Heart left ventricle (tissue), 16 donors: ENCODE results near the gene POLD4. TPM values are rescaled to one million over a fixed set of nuclear protein-coding genes. Genes with fewer than 3 reads are reported as not detected.
A peak's percentile ranks its signal among the peaks of the same experiment; 100 is the strongest.

Source experiments
- ATAC-seq, 4 donors: fragments of 200-7000 bp; cut with Tn5 transposase; one replicate each; pipeline ENCODE4 v1.9.1; 2020 to 2022; ENCODE audit warnings: moderate library complexity in 4 of 4, mild to moderate bottlenecking in 3 of 4, moderate number of reproducible peaks in 1 of 4
- DNase-seq, 5 donors: peaks; one replicate each; pipeline ENCODE4 v3.0.0-alpha.2; 2020
- H3K27ac ChIP-seq, 12 donors: fragments of 200-600 bp; sonication (generic) in 4 of 12; one replicate each; pipeline versions ENCODE4 v1.5.0 to v1.8.0; 2016 to 2022; ENCODE audit warnings: mild to moderate bottlenecking in 2 of 12
- H3K27me3 ChIP-seq, 9 donors: fragments of 200-600 bp; sonication (generic) in 2 of 9; one replicate each; pipeline versions ENCODE4 v1.5.1 to v1.8.0; 2016 to 2022; ENCODE audit warnings: mild to moderate bottlenecking in 3 of 9
- H3K36me3 ChIP-seq, 9 donors: fragments of 200-600 bp; sonication (generic) in 2 of 9; one replicate each; pipeline versions ENCODE4 v1.5.0 to v1.8.0; 2018 to 2022; ENCODE audit warnings: mild to moderate bottlenecking in 2 of 9
- H3K4me1 ChIP-seq, 12 donors: fragments of 200-600 bp; sonication (generic) in 4 of 12; one replicate each; pipeline versions ENCODE4 v1.5.0 to v1.8.0; 2016 to 2022; ENCODE audit warnings: mild to moderate bottlenecking in 3 of 12
- H3K4me3 ChIP-seq, 12 donors: fragments of 200-600 bp; sonication (generic) in 4 of 12; one replicate each; pipeline versions ENCODE4 v1.5.0 to v1.8.0; 2017 to 2022; ENCODE audit warnings: mild to moderate bottlenecking in 9 of 12, moderate library complexity in 4 of 12
- H3K9me3 ChIP-seq, 12 donors: fragments of 200-600 bp; sonication (generic) in 4 of 12; one replicate each; pipeline versions ENCODE4 v1.5.0 to v1.8.0; 2016 to 2022; ENCODE audit warnings: mild to moderate bottlenecking in 1 of 12
- CTCF ChIP-seq, 12 donors: fragments of 200-600 bp; sonication (generic) in 4 of 12; IDR thresholded peaks; one replicate each; pipeline versions ENCODE4 v1.5.0 to v1.8.0; 2018 to 2022; ENCODE audit warnings: antibody characterized with exemption in 12 of 12, mild to moderate bottlenecking in 5 of 12
- POLR2A ChIP-seq, 2 donors: fragments of 450-650 bp; IDR thresholded peaks; one replicate each; pipeline ENCODE4 v1.6.1; 2017; ENCODE audit warnings: antibody characterized with exemption in 2 of 2, mild to moderate bottlenecking in 2 of 2, moderate library complexity in 2 of 2
- WGBS, 4 donors: extraction: QIAGEN DNeasy Blood & Tissue Kit in 2 of 4; methylation state at CpG; one replicate each; pipeline versions ENCODE4 v1.1.5 to v1.1.7; 2013 to 2018; 5-methylcytosine and 5-hydroxymethylcytosine counted together
- intact Hi-C, 10 donors: fragments of 100-400 bp; cut with DNase I; formaldehyde crosslinking; loops; one replicate each; pipeline versions ENCODE4 v1.11.1 to v1.14.2; 2022
- polyA plus RNA-seq, 2 donors: library from polyadenylated mRNA; stranded (reverse); fragments of 200-250 nt; gene quantifications; one replicate each; pipeline ENCODE4 v1.2.3, GENCODE V29; 2013
- total RNA-seq, 9 donors: library from RNA; depleted of rRNA in 2 of 9; stranded (reverse); fragments of >200 nt in 2 of 9; fragmentation: NEBNext Ultra II Directional in 3 of 9; extraction: Animal tissue kit (Norgen Biotek cat#: 25700) in 3 of 9; gene quantifications; one replicate each; pipeline versions ENCODE4 v1.1.0 to v1.2.4, GENCODE V29; 2016 to 2023
- donor health status: ischemic (EF 13 %, LVEDD 7.1; RV severe dilation, severe dysfunction).
- donor health status: healthy with polysubstance abuse.
- donor health status: DM: no; HTN: yes; CAD: no.
- donor health status: DM: no; HTN: no; CAD: no.
- donor health status: ischemic (EF 25% LVEDD 6.9; RV normal size, moderate dysfunction).
- donor health status: ischemic (EF 25% LVEDD 5.7; RV mildly dilated, moderate dysfunction).
- donor health status: healthy.
- donor health status: DM: yes; HTN: yes; CAD: no.
- donor health status: ischemic (EF 35%, LVEDD 5.7; RV mildly dilated, moderate dysfunction).
- donor health status: nonischemic (EF 11% LVEDD 7.7; RV severe dilation, severe dysfunction).
- donor health status: DM: yes; HTN: yes; CAD: no.
- donor health status: PGD.
- donor health status: ischemic (EF 29% LVEDD 5.4; RV normal size, mild dysfunction).
- donor health status: nonischemic (EF 23%, LVEDD 6.1; RV moderate dilation, normal function).

Gene POLD4
- total and polyA plus RNA-seq, 11 donors = 36.0 to 164 (median 59.1) TPM

DNA sequence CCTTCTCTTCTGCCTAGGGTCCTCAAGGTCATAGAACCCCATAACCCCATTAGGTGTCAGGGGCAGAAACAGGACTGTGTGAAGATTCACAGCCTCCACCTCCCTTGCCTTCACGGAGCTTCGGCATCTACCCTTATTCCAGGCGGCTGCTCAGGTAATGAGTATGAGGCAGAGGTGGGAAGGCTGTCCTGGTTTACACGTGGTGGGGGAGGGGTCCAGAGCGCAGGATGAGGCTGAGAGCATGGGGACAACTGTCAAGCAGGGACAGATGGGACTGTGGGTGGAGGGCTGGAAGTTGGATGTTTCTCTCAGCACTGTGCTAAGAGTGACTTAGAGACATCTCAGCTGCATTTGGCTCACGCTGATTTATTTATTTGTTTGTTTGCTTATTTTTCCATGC lies 34.2 kb upstream of the POLD4 start:
- TF ChIP-seq POLR2A (IDR thresholded peaks at IDR 0.05) (no peak), CTCF (IDR thresholded peaks at IDR 0.05) (no peak)
- no peak overlapping the region for H3K27ac ChIP-seq
- H3K36me3 ChIP-seq = no peaks in the 10 kb centered on the region
- no peak overlapping the region for H3K4me3 ChIP-seq
- intact Hi-C loops = loop anchor here in 2 of 10 donors (5.0 kb wide), 2 partner anchors 120 kb away; partner anchors contain the start of genes CDK2AP2 (in 1 of the 2), GRK2 (in 1 of the 2) and PITPNM1 (in 1 of the 2)
- ATAC-seq (no peak), DNase-seq (no peak)
- no peaks in the 10 kb centered on the region for H3K9me3 ChIP-seq
- 62 to 70% (median 67%) methylated on average over 6 of the region's 6 CpGs for WGBS, 4 donors
- H3K27me3 ChIP-seq = no peaks in the 10 kb centered on the region
- peaks cover 0 to 30% (median 16%) of the 10 kb centered on the region in 12 donors for H3K4me1 ChIP-seq

- Histone ChIP-seq H3K9me3 (no peaks in the 10 kb centered on the region), H3K27me3 (no peaks in the 10 kb centered on the region), H3K36me3 (no peaks in the 10 kb centered on the region), H3K4me1 (peaks cover 0 to 29% (median 13%) of the 10 kb centered on the region in 12 donors), H3K27ac (no peak overlapping the region), H3K4me3 (no peak overlapping the region)
- no peak for DNase-seq
- WGBS, 4 donors = 19 to 28% (median 26%) methylated on average over 8 to 9 of the region's 9 CpGs
- intact Hi-C loops = loop anchor here in 2 of 10 donors (5.0 kb wide), 2 partner anchors 120 kb away; partner anchors contain the start of genes CDK2AP2 (in 1 of the 2), GRK2 (in 1 of the 2) and PITPNM1 (in 1 of the 2)
- TF ChIP-seq CTCF (IDR thresholded peaks at IDR 0.05) = no peak
- no peak for TF ChIP-seq POLR2A (IDR thresholded peaks at IDR 0.05)
- no peak for ATAC-seq
Observed at GRCh38 chr11:67387069-67387468, 33.7 kb upstream of the POLD4 start.

DNA sequence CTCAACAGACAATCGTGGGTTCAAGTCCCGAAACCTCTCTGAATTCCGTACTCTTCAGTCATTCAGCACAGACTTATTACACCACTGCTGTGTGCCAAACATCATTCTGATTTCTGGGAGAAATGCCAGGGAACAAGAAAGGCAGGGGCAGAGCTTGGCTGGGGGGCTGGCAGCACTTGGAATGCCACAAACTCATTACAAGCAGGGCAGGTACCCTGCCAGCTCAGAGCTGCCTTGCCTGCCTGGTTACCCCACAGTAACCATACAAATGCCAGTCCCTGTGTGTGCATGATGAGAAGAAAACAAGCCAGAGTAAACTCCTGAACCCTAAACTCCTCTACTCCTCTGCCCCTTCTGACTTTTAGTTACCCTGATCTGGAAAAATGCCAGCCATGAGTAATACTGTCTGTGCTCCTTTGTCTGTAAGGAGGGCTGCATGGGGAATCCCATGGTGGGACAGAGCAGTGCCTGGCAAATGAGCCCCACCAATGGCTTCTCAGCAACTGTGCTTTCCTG lies 31.6 kb upstream of the POLD4 start:
- TF ChIP-seq POLR2A (IDR thresholded peaks at IDR 0.05) = no peak
- TF ChIP-seq CTCF (IDR thresholded peaks at IDR 0.05) = no peak
- 29 to 58% (median 36%) methylated on average over 3 of the region's 3 CpGs for WGBS, 4 donors
- ATAC-seq = peak in 1 of 4 donors; percentile 4
- no peaks in the 10 kb centered on the region for H3K36me3 ChIP-seq
- no peaks in the 10 kb centered on the region for H3K27me3 ChIP-seq
- peaks cover 0 to 28% (median 5%) of the 10 kb centered on the region in 12 donors for H3K4me1 ChIP-seq
- intact Hi-C loops = loop anchor here in 7 of 10 donors (5.0 kb wide), 5 partner anchors 38 to 303 kb away; partner anchors contain the start of genes GRK2 (in 2 of the 7), CDK2AP2 (in 1 of the 7) and PITPNM1 (in 1 of the 7)
- peak in 1 of 5 donors; percentile 28 for DNase-seq
- H3K9me3 ChIP-seq = no peaks in the 10 kb centered on the region
- no peak overlapping the region for H3K4me3 ChIP-seq
- H3K27ac ChIP-seq = no peak overlapping the region

DNA sequence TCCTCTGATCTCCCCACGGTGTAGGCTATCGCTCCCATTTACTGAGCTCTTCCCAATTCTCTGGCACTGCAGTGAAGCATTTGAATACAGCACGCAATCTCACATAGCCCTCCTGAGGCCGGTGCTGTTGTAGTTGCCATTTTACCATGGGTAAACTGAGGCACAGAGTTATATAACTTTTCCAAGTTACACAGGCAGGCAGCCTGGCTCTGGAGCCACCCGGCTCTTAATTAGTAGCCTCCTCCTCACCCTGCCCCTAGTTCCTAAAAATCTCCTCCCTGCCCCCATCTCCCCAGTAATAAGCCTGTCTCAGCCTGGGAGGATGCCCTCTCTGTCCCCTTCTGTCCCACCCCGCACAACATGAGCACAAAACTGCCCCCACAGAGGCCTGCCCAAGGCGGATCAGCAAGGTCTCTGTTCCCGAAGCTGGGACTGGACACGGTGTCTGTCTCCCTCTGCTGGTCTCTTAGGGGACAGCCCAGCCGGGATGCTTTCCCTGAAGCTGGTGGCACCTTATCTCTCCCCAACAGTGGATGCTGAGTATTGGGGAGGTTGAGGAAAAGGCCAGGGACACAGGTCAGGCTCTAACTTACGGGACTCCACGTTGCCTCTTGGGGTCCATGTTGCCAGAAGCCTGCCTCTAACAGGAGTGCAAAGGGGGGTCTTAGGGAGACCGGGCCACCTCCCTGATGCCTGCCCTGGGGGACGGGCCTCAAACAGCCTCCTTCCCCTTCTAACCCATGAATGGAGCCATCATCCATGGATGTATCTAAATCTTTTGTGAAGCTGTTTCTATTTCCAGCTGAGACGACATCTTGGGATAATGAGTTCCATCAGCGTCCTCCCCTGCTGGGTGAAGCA lies 29.2 kb upstream of the POLD4 start:
- Histone ChIP-seq H3K36me3 (no peaks in the 10 kb centered on the region), H3K27ac (no peak overlapping the region), H3K27me3 (no peaks in the 10 kb centered on the region), H3K4me3 (no peak overlapping the region), H3K9me3 (no peaks in the 10 kb centered on the region), H3K4me1 (peaks cover 0 to 27% (median 5%) of the 10 kb centered on the region in 12 donors)
- WGBS, 4 donors = 40 to 44% (median 42%) methylated on average over 14 to 16 of the region's 16 CpGs
- peak; percentile 92 to 99 (median 96) for TF ChIP-seq CTCF (IDR thresholded peaks at IDR 0.05)
- no peak for TF ChIP-seq POLR2A (IDR thresholded peaks at IDR 0.05)
- DNase-seq = peak; percentile 76 to 87 (median 80)
- ATAC-seq = peak; percentile 72 to 88 (median 88)
- intact Hi-C loops = loop anchor here (1.0 to 5.0 kb wide), 8 partner anchors 25 to 302 kb away; partner anchors contain the start of gene GRK2 (in 1 of the 10)
